Fibroblast of the aortic adventitia (primary cell): ENCODE results near the gene NME3. TPM values are rescaled to one million over a fixed set of nuclear protein-coding genes. Genes with fewer than 3 reads are reported as not detected.

Experiments used
- DNase-seq: peaks from one replicate; pipeline ENCODE4 v3.0.0-alpha.2; 2010; ENCODE audit warnings: low read depth
- H3K4me3 ChIP-seq: 2 replicates; pipeline ENCODE4 v1.5.1; 2011; ENCODE audit warnings: low read depth, mild to moderate bottlenecking, control low read depth, low read length, moderate library complexity
- CTCF ChIP-seq: IDR thresholded peaks from 2 replicates; pipeline ENCODE4 v1.5.1; 2011; ENCODE audit warnings: mild to moderate bottlenecking, low read length, control low read depth, inconsistent platforms; ENCODE audit not compliant: insufficient read depth
- total RNA-seq: library from RNA; depleted of rRNA; stranded (reverse); fragments of >200 nt; gene quantifications from 2 replicates; pipeline ENCODE4 v1.2.3, GENCODE V29; 2012; ENCODE audit warnings: low replicate concordance

Gene NME3
- total RNA-seq, 1 donor: 27.1 TPM

GRCh38 chr16:1789643-1790045 is 18.3 kb upstream of the NME3 start:
- no peak for TF ChIP-seq CTCF
- H3K4me3 ChIP-seq: no peak overlapping the region
- DNase-seq: no peak

GRCh38 chr16:1788708-1789100 is 17.4 kb upstream of the NME3 start:
- H3K4me3 ChIP-seq: no peak overlapping the region
- no peak for DNase-seq
- no peak for TF ChIP-seq CTCF

GRCh38 chr16:1788095-1788707 is 16.9 kb upstream of the NME3 start:
- DNase-seq: no peak
- no peak overlapping the region for H3K4me3 ChIP-seq
- no peak for TF ChIP-seq CTCF

GRCh38 chr16:1787322-1788094 is 16.2 kb upstream of the NME3 start:
- DNase-seq: no peak
- no peak for TF ChIP-seq CTCF
- H3K4me3 ChIP-seq: no peak overlapping the region

GRCh38 chr16:1787056-1787321 is 15.6 kb upstream of the NME3 start:
- TF ChIP-seq CTCF: no peak
- DNase-seq: no peak
- H3K4me3 ChIP-seq: no peak overlapping the region

- DNase-seq: no peak
- H3K4me3 ChIP-seq: no peak overlapping the region
- TF ChIP-seq CTCF: no peak
Observed at GRCh38 chr16:1786242-1787055, 15.1 kb upstream of the NME3 start.
